Skeletal muscle cell (primary cell): ENCODE measurements around the gene TBL1XR1.

Source experiments
- DNase-seq: peaks from one replicate; pipeline ENCODE4 v3.0.0-alpha.2; 2010; ENCODE audit warnings: low read depth
- H3K4me3 ChIP-seq: 2 replicates; pipeline ENCODE4 v1.5.1; 2011; ENCODE audit warnings: low read depth, mild to moderate bottlenecking, control low read depth, low read length, moderate library complexity

The TBL1XR1 gene

DNA sequence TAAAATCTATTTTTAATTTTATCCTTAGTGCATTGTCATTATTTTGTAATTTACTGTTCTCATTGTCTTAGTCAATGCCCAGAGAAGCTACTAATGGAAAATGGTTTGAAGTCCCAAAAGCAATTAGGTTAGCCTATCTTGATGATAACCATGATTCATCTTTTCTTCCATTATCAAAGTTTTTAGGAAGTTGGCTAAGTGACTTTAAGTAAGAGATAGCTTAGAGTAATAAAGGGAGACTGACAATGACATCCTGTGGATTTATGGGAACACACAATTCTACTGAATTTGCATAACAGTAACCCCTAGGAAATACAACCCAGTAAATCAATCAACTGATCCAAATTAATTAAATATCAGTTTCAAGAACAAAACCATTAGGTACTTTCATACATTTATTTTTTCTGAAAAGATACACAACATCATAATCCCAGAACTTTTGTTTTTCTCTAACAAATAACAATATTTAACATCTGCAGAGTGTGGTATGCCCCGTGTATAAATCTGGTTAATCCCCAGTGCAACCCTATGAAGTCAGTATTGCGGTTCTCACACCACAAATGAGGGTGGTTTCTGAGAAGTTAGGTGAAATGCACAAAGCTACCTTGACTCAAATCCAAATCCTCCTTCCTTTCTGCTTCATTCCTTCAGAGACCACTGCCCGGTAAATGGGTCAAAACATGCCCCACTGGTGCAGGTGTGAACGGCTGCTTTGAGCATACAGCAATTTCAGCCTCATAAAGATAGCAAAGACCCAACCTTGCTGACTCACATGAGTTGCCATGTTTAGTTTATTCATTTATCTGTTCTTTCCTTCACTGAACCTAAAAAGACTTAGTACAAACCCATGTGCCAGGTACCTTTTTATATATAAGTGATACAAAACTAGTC, 202.1 kb downstream of the TBL1XR1 start:
- no peak for DNase-seq
- no peak overlapping the region for H3K4me3 ChIP-seq

- H3K4me3 ChIP-seq, result no peak overlapping the region
- DNase-seq, result no peak
Measured at GRCh38 chr3:176994393-176994792, 202.9 kb downstream of the TBL1XR1 start.

- H3K4me3 ChIP-seq, result no peak overlapping the region
- no peak for DNase-seq
Measured at GRCh38 chr3:176992978-176993377, 204.3 kb downstream of the TBL1XR1 start.

GRCh38 chr3:176992565-176992964, 204.7 kb downstream of the TBL1XR1 start:
- no peak for DNase-seq
- H3K4me3 ChIP-seq, result no peak overlapping the region

DNA sequence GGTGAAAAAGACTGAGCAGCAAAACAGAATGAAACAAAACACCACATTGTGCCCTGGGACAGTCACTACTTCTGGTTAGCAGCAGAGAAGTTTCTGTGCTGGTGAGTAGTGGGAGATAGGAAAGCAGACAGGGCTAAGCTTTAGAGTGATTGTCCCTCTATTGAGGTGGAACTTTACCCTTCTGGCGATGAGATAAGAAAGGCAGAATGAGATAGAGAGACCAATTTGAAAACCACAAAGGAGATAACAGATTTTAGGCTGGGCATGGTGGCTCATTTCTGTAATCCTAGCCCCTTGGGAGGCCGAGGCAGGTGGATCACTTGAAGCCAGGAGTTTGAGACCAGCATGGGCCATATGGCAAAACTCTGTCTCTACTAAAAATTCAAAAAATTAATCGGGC, 208.5 kb downstream of the TBL1XR1 start:
- DNase-seq, result no peak
- H3K4me3 ChIP-seq, result no peak overlapping the region

DNA sequence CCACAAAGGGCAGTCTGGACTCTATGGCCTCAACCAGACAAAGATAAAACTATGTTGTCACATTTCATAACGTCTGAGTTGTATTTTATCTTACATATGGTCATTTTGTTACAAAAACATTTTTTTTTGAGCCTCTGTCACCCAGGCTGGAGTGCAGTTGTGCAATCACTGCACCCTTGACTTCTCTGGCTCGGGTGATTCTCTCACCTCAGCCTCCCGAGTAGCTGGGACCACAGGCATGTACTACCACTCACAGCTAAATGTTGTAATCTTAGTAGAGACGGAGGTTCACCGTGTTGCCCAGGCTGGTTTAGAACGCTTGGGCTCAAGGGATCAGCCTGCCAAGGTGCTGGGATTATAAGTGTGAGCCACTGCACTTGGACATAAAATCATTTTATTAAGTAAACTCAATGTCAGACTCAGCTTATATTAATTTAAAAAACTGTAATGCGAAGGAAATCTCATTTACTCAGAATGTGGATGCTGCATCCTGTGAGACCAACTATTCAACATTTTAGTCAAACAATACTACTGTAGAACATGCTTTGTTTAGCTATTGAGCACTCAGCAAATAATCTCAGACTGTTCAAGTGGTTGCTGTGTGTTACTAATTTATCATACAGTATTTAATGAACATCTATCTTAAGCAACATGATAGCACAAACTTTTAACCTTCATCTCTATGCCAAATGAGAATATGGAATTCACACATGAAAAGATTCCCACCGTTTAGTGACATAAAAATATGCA, 209.2 kb downstream of the TBL1XR1 start:
- DNase-seq, result no peak
- no peak overlapping the region for H3K4me3 ChIP-seq

- no peak overlapping the region for H3K4me3 ChIP-seq
- DNase-seq, result no peak
Measured at GRCh38 chr3:176978441-176978840, 218.8 kb downstream of the TBL1XR1 start.

DNA sequence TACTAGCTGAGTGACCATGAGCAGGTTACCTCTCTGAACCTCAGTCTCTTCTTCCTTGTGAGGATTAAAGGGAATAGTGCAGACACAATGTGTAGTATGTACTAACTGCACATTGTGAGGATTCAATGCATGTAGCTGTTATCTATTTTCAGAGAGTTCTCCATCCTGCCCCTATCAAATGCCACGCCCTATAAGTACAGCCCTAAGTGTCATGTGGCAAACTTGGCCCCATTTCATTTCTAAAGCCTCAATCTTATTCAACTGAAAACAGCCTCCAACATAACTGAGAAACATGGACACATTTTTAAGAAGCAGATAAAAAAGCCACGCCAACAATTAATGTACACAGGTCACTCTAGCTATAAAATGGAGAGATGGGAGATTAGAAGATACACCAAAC, 220.0 kb downstream of the TBL1XR1 start:
- no peak overlapping the region for H3K4me3 ChIP-seq
- no peak for DNase-seq

GRCh38 chr3:176976586-176976985, 220.7 kb downstream of the TBL1XR1 start:
- no peak for DNase-seq
- H3K4me3 ChIP-seq, result no peak overlapping the region

DNA sequence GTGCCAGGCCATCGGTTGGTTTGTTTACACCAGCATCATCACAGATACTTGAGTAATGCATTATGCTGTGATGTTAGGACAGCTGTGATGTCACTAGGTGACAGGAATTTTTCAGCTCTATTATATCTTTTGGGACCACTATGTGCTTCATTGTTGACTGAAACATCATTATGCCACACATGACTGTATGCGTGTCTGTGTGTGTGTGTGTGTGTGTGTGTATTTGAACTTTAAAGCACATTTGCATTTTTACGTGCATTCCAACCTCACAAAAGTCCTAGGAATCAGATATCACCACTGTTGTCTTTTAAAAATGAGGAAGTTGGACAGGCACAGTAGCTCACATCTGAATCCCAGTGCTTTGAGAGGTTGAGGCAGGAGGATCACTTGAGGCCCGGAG, 223.0 kb downstream of the TBL1XR1 start:
- H3K4me3 ChIP-seq, result no peak overlapping the region
- DNase-seq, result no peak

GRCh38 chr3:176971613-176972174, 225.6 kb downstream of the TBL1XR1 start:
- no peak for DNase-seq
- H3K4me3 ChIP-seq, result no peak overlapping the region

DNA sequence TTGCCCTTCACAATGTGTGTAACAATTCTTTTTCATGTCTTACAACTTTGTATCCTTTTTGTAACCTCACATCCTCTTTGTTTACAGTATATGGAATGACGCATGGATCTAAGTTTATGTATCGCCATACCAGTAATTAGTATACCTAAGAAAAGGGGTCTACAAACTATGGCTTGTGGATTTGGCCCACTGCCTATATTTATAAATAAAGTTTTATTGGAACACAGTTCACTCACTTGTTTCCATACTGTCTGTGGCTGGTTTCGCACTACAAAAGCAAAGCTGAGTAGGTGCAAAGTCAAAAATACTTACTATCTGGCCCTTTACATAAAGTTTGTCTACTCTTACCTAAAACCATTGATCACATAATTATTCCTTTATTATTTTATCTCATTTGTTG, 226.5 kb downstream of the TBL1XR1 start:
- H3K4me3 ChIP-seq, result no peak overlapping the region
- DNase-seq, result no peak

DNA sequence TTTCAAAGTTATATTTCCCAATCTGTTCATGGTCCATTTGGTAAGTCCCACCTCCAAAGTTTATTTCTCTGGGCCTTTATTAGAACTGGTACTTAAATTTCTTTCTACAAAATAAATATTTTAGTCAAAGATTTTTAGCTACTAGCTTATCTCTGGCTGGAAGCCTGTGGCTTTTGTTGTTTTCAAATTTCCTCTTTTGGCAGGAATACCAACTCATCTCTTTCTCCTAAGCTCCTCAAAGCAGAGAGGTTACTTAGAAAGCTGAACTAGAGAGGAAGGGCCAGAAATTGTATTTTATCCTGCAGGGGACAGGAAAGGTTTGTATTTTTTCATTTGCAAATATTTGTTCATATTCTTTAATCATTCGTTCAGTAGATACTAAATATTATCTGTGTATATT, 227.8 kb downstream of the TBL1XR1 start:
- H3K4me3 ChIP-seq, result no peak overlapping the region
- DNase-seq, result no peak
